Adrenal gland (tissue), 5 donors: ENCODE data around the gene ADAMTS4.

ENCODE experiments used
- CTCF ChIP-seq, 6 experiments: fragments of 450-650 bp in 4 of 6; fragments of 200-600 bp in 2 of 6; sonication (generic) in 1 of 6; IDR thresholded peaks; 1 replicate in 5 of 6; 2 replicates in 1 of 6; pipeline versions ENCODE4 v1.5.1 to v1.8.0; 2016 to 2021; ENCODE audit warnings: antibody characterized with exemption in 6 of 6, mild to moderate bottlenecking in 2 of 6, moderate library complexity in 1 of 6
- POLR2A ChIP-seq, 2 donors: fragments of 450-650 bp; IDR thresholded peaks; one replicate each; pipeline ENCODE4 v1.6.1; 2017; ENCODE audit warnings: antibody characterized with exemption in 2 of 2, mild to moderate bottlenecking in 2 of 2, moderate library complexity in 1 of 2
- donor health status: DM: no; HTN: no; CAD: no.

- no peak for TF ChIP-seq CTCF (IDR thresholded peaks at IDR 0.05)
- no peak for TF ChIP-seq POLR2A (IDR thresholded peaks at IDR 0.05)
These were observed 36.0 kb downstream of the ADAMTS4 start for GRCh38 chr1:161162806-161163205.
